ENCODE results near the gene RBMX. TPM values are rescaled to one million over a fixed set of nuclear protein-coding genes. Genes with fewer than 3 reads are reported as not detected.

The RBMX gene
- total RNA-seq, 1 donor from 2014 or later: 112 TPM

DNA sequence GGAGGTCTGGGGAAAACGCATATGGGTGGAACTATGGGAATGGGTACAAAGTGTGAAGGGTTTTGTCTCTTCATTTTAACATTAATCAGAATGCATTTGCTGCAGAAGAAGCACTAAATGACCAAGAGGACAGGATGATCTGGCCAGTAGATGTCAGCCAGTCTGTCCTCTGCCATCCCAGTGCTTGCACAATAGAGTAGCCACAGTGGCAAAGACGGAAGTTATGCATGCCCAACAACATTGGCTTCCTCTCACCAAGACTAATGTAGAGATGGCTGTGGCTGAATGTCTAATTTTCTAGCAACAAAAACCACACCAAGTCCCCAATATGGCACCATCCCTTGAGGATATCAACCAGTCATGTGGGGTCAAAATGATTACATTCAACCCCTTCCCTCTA lies 54.8 kb downstream of the RBMX start:
- Histone ChIP-seq H3K27me3 (no peaks in the 10 kb centered on the region), H3K27ac (no peak overlapping the region), H3K9me3 (no peaks in the 10 kb centered on the region), H3K36me3 (peaks cover 0 to 4% of the 10 kb centered on the region in 2 donors), H3K4me3 (no peak overlapping the region), H3K4me1 (no peaks in the 10 kb centered on the region)
- TF ChIP-seq, protein P1, sequence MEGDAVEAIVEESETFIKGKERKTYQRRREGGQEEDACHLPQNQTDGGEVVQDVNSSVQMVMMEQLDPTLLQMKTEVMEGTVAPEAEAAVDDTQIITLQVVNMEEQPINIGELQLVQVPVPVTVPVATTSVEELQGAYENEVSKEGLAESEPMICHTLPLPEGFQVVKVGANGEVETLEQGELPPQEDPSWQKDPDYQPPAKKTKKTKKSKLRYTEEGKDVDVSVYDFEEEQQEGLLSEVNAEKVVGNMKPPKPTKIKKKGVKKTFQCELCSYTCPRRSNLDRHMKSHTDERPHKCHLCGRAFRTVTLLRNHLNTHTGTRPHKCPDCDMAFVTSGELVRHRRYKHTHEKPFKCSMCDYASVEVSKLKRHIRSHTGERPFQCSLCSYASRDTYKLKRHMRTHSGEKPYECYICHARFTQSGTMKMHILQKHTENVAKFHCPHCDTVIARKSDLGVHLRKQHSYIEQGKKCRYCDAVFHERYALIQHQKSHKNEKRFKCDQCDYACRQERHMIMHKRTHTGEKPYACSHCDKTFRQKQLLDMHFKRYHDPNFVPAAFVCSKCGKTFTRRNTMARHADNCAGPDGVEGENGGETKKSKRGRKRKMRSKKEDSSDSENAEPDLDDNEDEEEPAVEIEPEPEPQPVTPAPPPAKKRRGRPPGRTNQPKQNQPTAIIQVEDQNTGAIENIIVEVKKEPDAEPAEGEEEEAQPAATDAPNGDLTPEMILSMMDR (IDR thresholded peaks at IDR 0.05): no peak
- no peak for DNase-seq (ENCODE audit: low spot score in 2 of 2)
- intact Hi-C loops (cut with DNase I): no loop called here

Other genes starting within 250 kb of the RBMX start
- not detected for gene CD40LG, start 232.6 kb downstream of the RBMX start, total RNA-seq
- 17.6 TPM for gene ARHGEF6, start 99.8 kb downstream of the RBMX start, total RNA-seq
- not detected for gene GPR101, start 153.3 kb upstream of the RBMX start, total RNA-seq